NCI-H510A (cell line): Measurements from ENCODE around the gene CXCL17.
"Not testable (repeated sequence)": the region's sequence is repeated elsewhere in the genome, so short reads cannot be mapped to it uniquely, and the experiment has no call there.

Experiments
- DNase-seq: peaks from one replicate; lab custom pipeline; 2025; lab: John Stamatoyannopoulos, UW

CXCL17 gene

GRCh38 chr19:42442833-42443232 lies at the start of gene CXCL17:
TSS of gene CXCL17 (minus strand) at chr19:42442946. CDS start at chr19:42442832, 114 bp downstream.
- DNase-seq = no peak

- DNase-seq = no peak
Observed at GRCh38 chr19:42488783-42489521, 46.2 kb upstream of the CXCL17 start.

- DNase-seq = no peak
Observed at GRCh38 chr19:42487798-42488178, 45.0 kb upstream of the CXCL17 start.

- no peak for DNase-seq
Observed at GRCh38 chr19:42487032-42487797, 44.5 kb upstream of the CXCL17 start.

GRCh38 chr19:42485036-42485435 lies 42.3 kb upstream of the CXCL17 start:
- not testable (repeated sequence) for DNase-seq

- DNase-seq = no peak
Observed at GRCh38 chr19:42480335-42481095, 37.8 kb upstream of the CXCL17 start.

- no peak for DNase-seq
Observed at GRCh38 chr19:42479736-42480135, 37.0 kb upstream of the CXCL17 start.

GRCh38 chr19:42478765-42479311 lies 36.1 kb upstream of the CXCL17 start:
- no peak for DNase-seq

GRCh38 chr19:42477933-42478332 lies 35.2 kb upstream of the CXCL17 start:
- DNase-seq = no peak

- DNase-seq = no peak
Observed at GRCh38 chr19:42477117-42477516, 34.4 kb upstream of the CXCL17 start.

GRCh38 chr19:42475366-42475765 lies 32.6 kb upstream of the CXCL17 start:
- DNase-seq = no peak

- no peak for DNase-seq
Observed at GRCh38 chr19:42474743-42475142, 32.0 kb upstream of the CXCL17 start.

- DNase-seq = no peak
Observed at GRCh38 chr19:42473686-42474085, 30.9 kb upstream of the CXCL17 start.

GRCh38 chr19:42472402-42473147 lies 29.8 kb upstream of the CXCL17 start:
- no peak for DNase-seq

- no peak for DNase-seq
Observed at GRCh38 chr19:42471554-42472249, 29.0 kb upstream of the CXCL17 start.

- no peak for DNase-seq
Observed at GRCh38 chr19:42469311-42470235, 26.8 kb upstream of the CXCL17 start.

- DNase-seq = no peak
Observed at GRCh38 chr19:42468273-42468796, 25.6 kb upstream of the CXCL17 start.

GRCh38 chr19:42467183-42467760 lies 24.5 kb upstream of the CXCL17 start:
- no peak for DNase-seq

- no peak for DNase-seq
Observed at GRCh38 chr19:42466521-42467182, 23.9 kb upstream of the CXCL17 start.
